Activated naive CD8-positive, alpha-beta T cell treated with anti-CD3 and anti-CD28 coated beads, Interleukin-2, amount 50 U/mL, for 16 hours (primary cell): ENCODE results near the gene CD302.
"Not testable (repeated sequence)": the region's sequence is repeated elsewhere in the genome, so short reads cannot be mapped to it uniquely, and the experiment has no call there.

Experiments used
- DNase-seq: peaks from one replicate; pipeline ENCODE4 v3.0.0-alpha.2; 2020; ENCODE audit warnings: low read depth, low spot score

CD302 gene, protein sequence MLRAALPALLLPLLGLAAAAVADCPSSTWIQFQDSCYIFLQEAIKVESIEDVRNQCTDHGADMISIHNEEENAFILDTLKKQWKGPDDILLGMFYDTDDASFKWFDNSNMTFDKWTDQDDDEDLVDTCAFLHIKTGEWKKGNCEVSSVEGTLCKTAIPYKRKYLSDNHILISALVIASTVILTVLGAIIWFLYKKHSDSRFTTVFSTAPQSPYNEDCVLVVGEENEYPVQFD

DNA sequence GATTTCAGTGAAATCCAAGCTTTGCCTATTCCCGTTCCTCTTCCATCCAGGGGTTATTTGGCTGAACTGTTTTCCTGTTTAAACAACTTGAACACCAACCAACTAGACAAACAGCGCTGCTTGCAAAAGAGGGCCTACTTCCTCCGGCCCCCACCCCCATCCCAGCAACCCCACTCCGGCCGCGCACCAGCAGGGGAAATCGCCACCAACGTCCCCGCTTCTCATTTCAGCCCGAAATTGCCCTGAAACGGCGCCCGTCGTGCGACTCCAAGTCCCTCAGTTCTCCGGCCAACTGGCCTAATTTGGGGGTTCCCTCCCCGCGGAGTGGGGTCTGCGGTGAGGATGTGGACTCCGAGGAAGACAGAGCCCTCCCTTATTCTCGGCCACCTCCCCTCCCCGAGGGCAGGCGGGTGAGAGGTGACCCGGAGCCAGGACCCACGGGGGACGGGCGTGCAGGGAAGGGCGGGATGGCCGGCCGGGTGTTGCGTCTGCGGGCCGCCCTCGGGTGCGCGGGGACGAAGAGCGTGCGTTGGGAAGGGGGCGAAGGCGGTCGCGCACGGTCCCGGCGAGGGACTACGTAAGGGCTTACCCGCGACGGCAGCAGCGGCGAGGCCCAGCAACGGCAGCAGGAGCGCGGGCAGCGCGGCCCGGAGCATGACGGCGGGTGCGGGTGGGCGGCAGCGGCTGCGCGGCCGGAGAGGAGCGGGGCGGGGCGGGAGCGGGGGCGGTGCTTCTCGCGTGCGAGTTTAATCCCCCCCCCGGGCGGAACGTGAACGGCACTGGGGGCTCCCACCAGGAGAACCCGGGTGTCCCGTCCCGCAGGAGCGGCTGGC, at the start of gene CD302:
Gene CD302, minus strand, starts transcription at position 666 of the 833 bp plus-strand sequence. Its CDS starts 10 bp downstream, at position 656.
- DNase-seq, result peak; percentile 8

DNA sequence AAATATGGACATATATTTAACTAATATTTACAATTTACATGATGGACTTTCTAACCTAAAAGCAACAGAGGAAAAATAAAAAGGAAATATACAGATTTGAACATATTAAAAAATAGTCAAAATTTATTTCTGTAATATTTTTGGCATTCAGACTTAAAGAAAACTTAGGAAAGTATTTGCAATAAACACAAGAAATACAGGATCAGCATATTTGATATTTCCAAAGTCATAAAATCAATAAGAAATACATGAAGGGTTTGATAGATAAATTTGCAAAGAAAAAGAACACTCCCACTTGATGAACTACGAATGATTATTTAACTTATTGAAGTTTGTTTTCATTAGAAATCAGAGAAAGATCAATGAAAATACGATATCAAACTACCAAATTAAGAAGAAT, 48.6 kb upstream of the CD302 start:
- no peak for DNase-seq

DNA sequence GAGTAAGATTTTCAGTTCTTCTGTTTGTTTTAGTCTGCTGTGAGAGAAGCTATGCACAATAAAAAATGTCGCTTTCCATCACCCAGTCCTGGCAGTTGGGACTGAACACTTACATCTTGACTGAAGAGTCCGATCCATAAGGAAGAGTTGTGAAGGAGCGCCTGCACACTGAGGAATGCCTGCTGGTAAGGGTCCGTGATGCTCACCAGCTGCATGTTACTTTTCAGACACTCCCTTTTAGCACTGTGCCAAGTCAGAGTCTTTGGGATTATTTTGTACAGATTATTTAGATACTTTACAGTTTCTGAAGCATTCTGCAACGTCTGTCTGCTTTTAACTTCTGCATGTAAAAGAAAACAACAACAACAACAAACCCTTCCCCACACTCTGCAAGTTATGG, 42.6 kb upstream of the CD302 start:
- DNase-seq, result no peak

DNA sequence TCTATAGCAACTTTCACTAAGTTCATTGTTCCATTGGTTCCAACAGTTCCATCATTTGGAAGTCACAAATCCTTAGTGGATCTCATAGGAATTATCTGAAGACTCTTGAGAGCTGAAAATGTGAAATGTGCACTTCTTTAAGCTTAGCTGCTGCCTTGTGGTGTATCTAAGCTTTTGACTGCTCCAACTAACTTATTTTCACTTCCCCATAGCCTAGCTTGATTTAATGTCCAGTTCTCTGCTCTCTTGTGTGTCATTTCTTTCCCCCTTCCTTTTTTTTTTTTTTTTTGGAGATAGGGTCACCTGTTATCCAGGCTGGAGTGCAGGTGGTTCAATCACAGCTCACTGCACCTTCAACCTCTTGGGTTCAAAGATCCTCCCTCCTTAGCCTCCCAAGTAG, 34.9 kb upstream of the CD302 start:
- no peak for DNase-seq

DNA sequence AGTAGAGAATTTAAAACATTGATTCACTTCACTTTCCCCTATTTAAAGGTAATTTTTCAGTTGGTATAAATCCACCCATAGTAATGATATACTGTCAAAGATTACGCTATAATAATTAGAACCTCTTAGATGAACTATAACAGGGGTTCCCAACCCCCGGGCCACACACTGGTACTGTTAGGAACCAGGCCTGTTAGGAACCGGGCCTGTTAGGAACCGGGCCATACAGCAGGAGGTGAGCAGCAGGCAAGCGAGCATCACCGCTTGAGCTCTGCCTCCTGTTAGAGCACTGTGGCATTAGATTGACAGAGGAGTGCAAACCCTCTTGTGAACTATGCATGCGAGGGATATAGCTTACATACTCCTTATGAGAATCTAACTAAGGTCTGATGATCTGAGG, 34.0 kb upstream of the CD302 start:
- DNase-seq, result no peak

DNA sequence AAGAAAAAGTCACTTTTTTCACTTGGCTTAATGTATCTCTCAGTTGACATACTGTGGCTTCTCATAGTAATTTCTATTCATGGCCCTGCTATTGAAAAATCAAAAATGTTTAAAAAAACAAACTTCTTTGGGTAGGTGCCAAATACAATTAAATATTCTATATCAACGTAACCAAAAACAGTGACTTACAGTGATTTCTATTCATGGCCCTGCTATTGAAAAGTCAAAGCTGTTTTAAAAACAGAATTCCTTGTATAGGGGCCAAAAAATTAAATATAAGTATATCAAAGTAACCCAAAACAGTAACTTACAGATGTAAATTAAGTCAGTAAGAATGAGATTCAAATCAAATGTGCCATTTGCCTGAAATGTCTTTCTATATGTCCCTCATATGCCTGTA, 31.4 kb upstream of the CD302 start:
- no peak for DNase-seq

DNA sequence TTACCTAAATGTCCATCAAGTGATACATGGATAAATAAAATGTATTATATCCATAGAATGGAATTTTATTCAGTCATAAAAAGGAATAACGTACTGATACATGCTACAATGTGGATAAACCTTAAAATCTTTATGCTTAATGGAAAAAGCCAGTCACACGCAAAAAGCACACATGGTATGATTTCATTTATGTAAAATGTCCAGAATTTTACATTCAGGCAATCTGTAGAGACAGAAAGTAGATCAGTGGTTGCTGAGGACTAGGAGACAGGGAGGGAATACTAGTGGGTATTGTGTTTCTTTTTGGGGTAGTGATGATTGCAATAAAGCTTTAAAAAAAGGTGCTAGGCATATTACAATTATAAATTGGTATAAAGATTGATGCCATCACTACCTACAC, 30.7 kb upstream of the CD302 start:
- no peak for DNase-seq

DNA sequence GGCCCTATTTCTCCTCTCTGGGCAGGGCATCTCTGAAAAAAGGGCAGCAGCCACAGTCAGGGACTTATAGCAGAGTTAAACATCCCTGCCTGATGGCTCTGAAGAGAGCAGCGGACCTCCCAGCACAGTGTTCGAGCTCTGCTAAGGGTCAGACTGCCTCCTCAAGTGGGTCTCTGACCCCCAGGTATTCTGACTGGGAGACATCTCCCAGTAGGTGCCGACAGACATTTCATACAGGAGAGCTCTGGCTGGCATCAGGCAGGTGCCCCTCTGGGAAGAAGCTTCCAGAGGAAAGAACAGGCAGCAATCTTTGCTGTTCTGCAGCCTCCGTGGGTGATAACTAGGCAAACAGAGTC, 24.4 kb upstream of the CD302 start:
- DNase-seq, result not testable (repeated sequence)

DNA sequence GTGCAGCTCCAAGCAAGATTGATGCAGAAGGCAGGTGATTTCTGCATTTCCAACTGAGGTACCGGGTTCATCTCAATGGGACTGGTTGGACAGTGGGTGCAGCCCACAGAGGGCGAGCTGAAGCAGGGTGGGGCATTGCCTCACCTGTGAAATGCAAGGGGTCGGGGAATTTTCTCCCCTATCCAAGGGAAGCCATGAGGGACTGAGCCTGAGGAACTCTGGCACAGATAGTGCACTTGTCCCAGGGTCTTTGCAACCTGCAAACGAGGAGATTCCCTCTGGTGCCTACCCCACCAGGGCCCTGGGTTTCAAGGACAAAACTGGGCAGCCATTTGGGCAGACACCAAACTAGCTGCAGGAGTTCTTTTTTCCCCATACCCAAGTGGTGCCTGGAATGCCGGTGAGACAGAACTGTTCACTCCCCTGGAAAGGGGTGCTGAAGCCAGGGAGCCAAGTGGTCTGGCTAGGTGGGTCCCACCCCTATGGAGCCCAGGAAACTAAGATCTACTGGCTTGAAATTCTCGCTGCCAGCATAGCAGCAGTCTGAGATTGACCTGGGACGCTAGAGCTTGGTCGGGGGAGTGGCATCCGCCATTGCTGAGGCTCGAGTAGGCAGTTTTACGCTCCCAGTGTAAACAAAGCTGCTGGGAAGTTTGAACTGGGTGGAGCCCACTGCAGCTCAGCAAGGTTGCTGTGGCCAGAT, 23.9 kb upstream of the CD302 start:
- not testable (repeated sequence) for DNase-seq

DNA sequence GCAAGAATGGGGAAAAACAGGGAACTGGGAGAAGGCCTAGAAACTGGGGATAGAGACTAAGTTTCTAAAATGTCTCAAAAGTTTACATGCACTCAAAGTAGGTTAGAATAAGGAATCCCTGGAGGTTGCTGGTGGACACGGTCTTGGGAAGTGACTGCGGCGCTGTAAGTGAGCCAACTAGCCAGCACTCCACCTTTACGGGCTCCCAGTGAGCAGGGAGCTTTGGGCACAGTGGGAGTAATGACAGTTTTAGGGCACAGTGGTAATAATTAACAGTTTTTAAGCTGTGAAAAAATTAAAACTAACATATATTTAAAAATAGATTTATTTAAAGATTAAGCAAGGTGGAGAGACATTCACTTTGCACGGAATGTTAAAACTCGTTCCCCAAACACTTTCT, 20.9 kb upstream of the CD302 start:
- no peak for DNase-seq

DNA sequence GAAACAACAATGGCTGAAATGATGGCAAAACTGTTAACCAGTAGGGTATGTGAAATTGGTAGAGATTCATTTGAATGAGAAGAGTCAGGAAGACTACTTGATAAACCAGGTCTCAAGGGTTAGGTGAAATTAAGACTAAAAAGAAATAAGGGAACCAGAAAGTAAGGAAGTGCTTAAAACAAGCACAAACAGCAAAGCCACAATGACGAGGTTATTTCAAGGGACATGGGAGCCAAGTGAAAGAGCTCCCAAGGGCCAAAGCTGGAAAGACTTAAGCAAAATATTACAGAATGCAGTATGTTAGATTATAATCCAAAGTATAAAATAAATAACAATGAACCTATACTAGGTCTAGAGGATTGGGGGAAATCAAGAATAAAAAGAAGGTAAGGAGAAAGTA, 19.3 kb upstream of the CD302 start:
- DNase-seq, result no peak

DNA sequence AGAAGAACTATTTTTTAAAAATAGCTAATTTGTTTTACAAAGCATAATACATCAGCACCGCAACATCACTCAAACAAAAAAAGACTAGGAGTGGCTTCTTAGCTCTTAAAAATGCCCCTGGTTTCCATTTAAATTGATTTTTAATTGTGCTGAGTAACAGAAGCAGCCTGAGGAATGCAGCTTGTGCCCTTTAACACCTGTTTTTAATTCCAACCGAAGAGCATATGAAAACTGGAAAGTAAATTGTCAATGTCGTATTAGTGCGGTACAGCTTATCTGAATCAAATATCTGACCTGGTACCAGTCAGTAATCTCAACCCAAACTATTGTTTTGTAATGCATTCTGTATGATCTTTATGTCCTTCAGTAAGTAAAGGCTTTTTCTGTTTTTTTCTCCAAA, 13.2 kb upstream of the CD302 start:
- no peak for DNase-seq

DNA sequence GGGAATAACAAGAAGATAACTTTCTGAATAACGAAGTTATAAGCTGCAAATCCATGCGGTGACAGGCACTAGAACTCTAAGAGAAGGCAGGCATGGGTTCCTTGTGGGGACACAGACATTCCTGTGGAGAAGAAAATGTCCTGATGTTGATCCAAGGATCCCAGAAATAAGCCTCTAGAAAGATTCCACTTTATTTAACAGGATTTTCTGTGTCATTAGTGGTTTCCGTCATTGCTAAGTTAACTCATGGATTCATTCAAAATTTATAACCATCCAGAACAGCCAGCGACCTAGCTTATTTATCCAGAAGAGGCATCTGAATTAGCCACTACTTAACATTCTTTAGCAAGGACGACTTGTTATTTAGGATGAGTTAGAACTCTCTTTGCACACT, 10.0 kb upstream of the CD302 start:
- DNase-seq, result no peak

DNA sequence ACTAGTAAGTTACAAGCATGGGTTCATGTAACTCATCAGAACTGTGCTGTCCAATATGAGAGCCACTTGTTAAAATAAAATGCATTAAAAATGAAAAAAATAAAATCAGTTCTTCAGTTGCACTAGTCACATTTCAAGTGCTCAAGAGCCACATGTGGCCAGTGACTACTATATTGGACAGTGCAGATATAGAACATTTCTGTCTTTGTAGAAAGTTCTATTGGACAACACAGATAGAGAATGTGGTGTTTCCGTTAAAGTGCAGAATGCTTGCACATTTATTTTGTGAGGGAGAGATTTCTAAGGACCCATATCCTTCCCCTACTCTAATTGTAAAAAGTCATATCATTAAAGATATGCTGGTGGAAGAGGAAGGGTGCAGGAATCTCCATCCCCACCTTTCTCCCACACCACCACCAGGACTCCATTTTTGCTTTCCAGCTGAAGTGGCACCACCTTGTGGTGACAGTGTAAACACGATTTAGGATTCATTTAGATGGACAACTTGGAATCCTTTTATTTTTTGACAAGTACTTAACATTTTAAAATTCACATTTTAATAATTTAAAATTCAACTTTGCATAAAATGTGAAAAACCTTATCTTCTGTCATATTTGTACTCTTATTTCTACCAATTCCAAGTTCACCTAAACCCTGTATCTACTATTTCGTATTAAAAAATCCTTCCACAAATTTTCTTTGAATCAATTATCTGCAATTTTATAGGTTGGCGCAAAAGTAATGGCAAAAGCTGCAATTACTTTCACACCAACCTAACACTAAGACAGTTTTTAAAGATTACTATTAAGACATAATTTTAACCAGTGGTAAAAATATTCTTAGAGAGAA, 9.4 kb upstream of the CD302 start:
- no peak for DNase-seq

DNA sequence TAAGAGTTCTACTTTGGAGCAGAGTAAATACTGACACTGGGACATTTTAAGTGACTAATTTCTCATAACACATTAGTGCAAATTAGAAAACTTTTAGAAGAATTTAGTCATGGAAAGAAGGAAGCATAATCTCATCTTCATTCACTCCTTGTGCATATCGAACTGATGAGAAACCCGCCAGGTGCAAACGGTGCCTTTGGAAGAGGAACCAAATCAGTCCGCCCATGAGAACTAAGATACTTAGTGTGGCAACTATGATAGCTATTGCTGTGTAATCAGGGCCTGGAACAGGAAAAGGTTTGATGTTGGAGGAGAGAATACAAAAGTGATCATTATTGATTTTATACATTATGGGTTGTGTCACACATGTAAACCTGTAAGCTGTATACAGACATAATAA, 6.9 kb upstream of the CD302 start:
- DNase-seq, result no peak

DNA sequence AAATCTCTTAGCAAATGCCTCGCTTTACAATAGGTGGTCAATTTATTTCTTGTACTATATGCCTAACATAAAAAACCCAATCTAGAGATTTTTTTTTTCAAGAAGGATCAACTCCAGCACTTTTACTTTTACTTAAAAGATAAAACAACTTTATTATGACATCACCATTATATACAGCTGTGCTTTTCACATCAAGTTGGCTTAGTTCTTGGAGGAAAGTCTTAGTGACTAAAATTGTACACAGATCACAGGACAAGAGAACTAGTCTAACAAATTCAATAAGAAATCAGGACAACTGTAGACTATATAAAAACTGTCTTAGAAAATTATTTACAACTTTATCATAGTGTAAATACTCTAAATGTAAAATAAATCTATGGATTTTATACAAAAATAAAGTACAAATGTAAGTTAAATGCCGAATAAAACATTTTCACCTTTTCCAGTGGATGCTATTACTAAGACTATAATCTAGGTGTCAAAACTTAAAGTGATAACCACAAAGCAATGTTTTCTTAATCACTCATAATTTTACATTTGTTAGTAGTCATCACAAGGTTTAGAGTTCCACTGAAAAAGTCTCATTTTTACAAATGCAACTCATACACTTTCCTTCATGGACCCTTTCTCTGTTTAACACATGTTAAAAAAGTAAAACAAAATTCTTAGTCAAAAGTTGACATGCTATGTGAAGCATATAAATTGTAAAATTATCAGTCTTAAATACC, 5.4 kb upstream of the CD302 start:
- no peak for DNase-seq

DNA sequence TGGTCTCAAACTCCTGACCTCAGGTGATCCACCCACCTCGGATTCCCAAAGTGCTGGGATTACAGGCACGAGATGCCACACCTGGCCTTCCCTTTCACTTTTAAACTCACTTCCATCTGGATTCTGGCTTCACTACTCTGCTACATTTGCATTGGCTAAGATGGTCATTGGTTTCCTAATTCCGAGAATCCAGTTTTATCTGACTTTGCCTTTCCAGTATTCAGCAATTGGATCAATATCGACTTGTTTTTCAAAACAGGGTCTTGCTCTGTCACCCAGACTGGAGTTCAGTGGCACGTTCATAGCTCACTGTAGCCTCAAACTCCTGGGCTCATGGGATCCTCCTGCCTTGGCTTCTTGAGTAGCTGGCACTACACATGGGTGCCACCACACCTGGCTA, 4.7 kb upstream of the CD302 start:
- DNase-seq, result no peak

DNA sequence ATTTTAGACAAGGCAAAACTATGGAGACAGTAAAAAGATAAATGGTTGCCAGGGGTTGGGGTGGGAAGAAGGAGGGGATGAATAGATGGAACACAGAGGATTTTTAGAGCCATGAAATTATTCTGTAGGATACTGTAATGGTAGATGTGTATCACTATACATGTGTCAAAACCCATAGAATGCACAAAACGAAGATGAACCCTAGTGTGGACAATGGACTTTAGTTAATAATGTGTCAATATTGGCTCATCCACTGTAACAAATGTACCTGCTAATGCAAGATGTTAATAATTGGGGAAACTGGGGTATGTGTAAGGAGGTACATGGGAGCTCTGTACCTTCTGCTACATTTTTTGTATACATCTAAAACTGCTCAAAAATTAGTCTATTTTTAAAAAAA, 1.8 kb upstream of the CD302 start:
- no peak for DNase-seq

DNA sequence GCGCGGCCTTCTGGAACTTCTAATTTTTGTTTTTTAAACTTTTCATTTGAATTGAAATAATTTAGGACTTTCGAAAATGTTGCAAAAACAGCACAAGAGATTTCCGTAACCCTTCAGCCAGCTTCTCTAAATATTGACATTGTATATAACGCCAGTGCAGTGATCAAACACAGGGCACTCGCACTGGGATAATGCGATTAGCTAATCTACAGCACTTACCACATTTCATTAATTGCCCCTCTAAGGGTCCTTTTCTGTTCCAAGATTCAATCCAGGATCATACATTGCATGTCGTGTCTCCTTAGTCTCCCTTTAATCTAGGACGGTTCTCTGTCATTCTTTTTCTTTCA, 343 bp upstream of the CD302 start:
- no peak for DNase-seq

DNA sequence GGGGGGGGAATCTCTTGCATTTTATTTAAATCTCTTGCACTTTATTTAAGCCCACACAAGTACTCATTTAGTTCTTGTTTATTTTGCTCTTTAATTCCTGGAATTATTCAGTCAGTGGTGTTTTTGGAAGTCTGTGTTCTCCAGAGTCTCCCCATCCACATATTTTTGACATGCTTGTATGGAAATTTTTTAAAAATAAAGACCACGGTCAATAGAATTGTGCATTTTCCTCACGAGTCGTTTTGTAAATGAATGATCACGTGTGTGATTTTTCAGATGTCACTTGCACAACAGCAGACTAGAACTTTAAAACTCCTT, 824 bp downstream of the CD302 start:
- DNase-seq, result no peak

DNA sequence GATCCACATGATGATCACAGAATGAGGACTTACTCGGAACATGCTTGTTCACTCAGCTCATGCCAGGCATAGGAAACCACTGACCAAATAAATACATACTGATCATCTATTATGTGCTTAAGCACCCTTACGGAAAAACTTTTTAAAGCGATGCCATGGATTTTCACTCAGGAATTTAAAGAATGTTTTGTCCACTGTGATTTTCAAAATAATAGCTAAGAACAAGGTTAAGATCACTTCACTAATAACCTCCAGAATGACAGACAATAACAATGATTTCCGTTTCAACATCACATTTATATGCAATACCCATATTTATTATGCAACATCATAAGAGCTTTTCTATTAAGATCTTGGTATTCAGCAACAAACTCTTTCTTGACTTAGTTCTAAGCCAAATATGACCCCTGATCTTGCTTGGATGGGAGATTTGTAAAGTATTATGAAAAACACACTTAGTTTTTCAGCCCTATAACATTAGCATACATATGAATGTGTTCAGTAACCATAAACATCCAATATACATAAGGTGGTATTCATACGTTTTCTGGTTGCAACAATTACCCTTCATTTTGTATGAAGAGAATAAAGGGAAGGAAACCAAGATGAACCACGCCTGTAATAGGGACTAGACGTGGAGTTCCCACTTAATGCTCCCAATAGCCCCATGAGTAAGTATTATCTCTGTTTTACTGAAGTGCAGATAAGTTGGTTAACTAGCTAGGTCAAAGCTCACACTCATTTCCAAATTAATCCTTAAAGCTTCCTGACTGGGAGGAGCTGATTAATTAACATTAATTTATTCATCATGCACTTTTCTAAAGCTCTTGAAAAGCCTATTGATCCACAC, 1.9 kb downstream of the CD302 start:
- DNase-seq, result no peak
